ENCODE measurements around the gene COL5A1.

Gene COL5A1

GRCh38 chr9:134834957-134835419, 193.4 kb downstream of the COL5A1 start:
- no peak for TF ChIP-seq RARB (CRISPR knock-in tag; IDR thresholded peaks at IDR 0.05)
- TF ChIP-seq PPARA (CRISPR knock-in tag; IDR thresholded peaks at IDR 0.05; ENCODE audit: borderline replicate concordance) = no peak
- TF ChIP-seq, protein P1, sequence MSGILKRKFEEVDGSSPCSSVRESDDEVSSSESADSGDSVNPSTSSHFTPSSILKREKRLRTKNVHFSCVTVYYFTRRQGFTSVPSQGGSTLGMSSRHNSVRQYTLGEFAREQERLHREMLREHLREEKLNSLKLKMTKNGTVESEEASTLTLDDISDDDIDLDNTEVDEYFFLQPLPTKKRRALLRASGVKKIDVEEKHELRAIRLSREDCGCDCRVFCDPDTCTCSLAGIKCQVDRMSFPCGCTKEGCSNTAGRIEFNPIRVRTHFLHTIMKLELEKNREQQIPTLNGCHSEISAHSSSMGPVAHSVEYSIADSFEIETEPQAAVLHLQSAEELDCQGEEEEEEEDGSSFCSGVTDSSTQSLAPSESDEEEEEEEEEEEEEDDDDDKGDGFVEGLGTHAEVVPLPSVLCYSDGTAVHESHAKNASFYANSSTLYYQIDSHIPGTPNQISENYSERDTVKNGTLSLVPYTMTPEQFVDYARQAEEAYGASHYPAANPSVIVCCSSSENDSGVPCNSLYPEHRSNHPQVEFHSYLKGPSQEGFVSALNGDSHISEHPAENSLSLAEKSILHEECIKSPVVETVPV (CRISPR knock-in tag; IDR thresholded peaks at IDR 0.05) = no peak
- TF ChIP-seq, protein P2, sequence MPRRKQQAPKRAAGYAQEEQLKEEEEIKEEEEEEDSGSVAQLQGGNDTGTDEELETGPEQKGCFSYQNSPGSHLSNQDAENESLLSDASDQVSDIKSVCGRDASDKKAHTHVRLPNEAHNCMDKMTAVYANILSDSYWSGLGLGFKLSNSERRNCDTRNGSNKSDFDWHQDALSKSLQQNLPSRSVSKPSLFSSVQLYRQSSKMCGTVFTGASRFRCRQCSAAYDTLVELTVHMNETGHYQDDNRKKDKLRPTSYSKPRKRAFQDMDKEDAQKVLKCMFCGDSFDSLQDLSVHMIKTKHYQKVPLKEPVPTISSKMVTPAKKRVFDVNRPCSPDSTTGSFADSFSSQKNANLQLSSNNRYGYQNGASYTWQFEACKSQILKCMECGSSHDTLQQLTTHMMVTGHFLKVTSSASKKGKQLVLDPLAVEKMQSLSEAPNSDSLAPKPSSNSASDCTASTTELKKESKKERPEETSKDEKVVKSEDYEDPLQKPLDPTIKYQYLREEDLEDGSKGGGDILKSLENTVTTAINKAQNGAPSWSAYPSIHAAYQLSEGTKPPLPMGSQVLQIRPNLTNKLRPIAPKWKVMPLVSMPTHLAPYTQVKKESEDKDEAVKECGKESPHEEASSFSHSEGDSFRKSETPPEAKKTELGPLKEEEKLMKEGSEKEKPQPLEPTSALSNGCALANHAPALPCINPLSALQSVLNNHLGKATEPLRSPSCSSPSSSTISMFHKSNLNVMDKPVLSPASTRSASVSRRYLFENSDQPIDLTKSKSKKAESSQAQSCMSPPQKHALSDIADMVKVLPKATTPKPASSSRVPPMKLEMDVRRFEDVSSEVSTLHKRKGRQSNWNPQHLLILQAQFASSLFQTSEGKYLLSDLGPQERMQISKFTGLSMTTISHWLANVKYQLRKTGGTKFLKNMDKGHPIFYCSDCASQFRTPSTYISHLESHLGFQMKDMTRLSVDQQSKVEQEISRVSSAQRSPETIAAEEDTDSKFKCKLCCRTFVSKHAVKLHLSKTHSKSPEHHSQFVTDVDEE (CRISPR knock-in tag; IDR thresholded peaks at IDR 0.05) = no peak
- TF ChIP-seq ZFP30 (CRISPR knock-in tag; IDR thresholded peaks at IDR 0.05) = no peak
- TF ChIP-seq ZFP3 (CRISPR knock-in tag; IDR thresholded peaks at IDR 0.05) = no peak
- no peak for TF ChIP-seq ZNF70 (CRISPR knock-in tag; IDR thresholded peaks at IDR 0.05)
- ATAC-seq = no peak

DNA sequence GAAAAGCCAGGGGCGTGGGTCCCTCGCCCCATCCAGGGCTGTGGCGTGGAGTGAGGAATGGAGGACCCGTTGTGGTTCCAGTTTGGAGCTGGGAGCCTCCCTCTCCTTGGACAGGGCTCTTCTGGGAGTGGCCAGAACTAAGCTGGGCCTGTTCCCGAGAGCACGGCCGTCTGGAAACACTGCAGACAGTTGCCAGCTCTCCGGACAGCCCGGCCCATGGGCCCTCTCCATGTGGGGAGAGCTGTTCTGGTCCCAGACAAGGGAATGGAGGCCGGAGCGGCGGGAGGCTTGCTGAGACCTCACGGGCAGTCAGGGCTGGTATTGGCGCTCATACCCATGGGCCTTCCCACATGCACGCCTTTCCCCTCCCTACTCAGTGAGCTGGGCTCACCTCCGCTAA, 193.8 kb downstream of the COL5A1 start:
- ATAC-seq = no peak
- TF ChIP-seq ISL1 (CRISPR knock-in tag; IDR thresholded peaks at IDR 0.05) (no peak), ZNF8 (CRISPR knock-in tag; IDR thresholded peaks at IDR 0.05) (no peak), RARB (CRISPR knock-in tag; IDR thresholded peaks at IDR 0.05) (no peak), ZC3H10 (CRISPR knock-in tag; IDR thresholded peaks at IDR 0.05) (no peak), TOX (CRISPR knock-in tag; IDR thresholded peaks at IDR 0.05; ENCODE audit: borderline replicate concordance) (no peak), PPARA (CRISPR knock-in tag; IDR thresholded peaks at IDR 0.05; ENCODE audit: borderline replicate concordance) (no peak), ARNTL (CRISPR knock-in tag; IDR thresholded peaks at IDR 0.05; ENCODE audit: borderline replicate concordance, low read depth) (no peak), CSDC2 (CRISPR knock-in tag; IDR thresholded peaks at IDR 0.05) (no peak), CREB5 (CRISPR knock-in tag; IDR thresholded peaks at IDR 0.05; ENCODE audit: low read depth) (no peak)

DNA sequence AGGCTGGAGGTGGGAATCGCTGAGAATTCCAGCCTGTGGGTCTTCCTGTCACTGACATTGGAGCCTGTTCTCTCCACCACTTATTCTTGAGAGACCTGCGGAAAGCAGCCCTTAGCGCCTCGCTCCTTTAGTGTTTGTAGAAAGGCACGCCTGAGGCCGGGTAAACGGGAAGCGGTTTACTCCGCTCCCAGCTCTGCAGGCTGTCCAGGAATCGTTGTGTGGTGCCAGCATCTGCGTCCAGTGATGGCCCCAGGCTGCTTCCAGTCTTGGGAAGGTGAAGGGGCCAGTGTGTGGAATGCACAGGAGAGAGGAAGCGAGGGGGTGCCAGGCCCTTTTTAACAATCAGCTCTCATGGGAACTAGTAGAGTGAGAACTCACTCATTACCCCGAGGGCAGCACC, 194.4 kb downstream of the COL5A1 start:
- ATAC-seq = no peak
- TF ChIP-seq ZFP30 (CRISPR knock-in tag; IDR thresholded peaks at IDR 0.05) = no peak
- no peak for TF ChIP-seq ARNTL (CRISPR knock-in tag; IDR thresholded peaks at IDR 0.05; ENCODE audit: borderline replicate concordance, low read depth)
- TF ChIP-seq ESRRG (CRISPR knock-in tag; IDR thresholded peaks at IDR 0.05) = no peak
- TF ChIP-seq ISL1 (CRISPR knock-in tag; IDR thresholded peaks at IDR 0.05) = no peak
- TF ChIP-seq CREB5 (CRISPR knock-in tag; IDR thresholded peaks at IDR 0.05; ENCODE audit: low read depth) = no peak
- TF ChIP-seq BACH2 (CRISPR knock-in tag; IDR thresholded peaks at IDR 0.05; ENCODE audit: borderline replicate concordance) = no peak
- TF ChIP-seq RARB (CRISPR knock-in tag; IDR thresholded peaks at IDR 0.05) = no peak
- no peak for TF ChIP-seq POU6F1 (CRISPR knock-in tag; IDR thresholded peaks at IDR 0.05; ENCODE audit: borderline replicate concordance, low read depth)
- TF ChIP-seq SNAI2 (CRISPR knock-in tag; IDR thresholded peaks at IDR 0.05) = no peak

- TF ChIP-seq GLIS3 (CRISPR knock-in tag; IDR thresholded peaks at IDR 0.05) (no peak), RARB (CRISPR knock-in tag; IDR thresholded peaks at IDR 0.05) (no peak), ZC3H10 (CRISPR knock-in tag; IDR thresholded peaks at IDR 0.05) (no peak), TOX (CRISPR knock-in tag; IDR thresholded peaks at IDR 0.05; ENCODE audit: borderline replicate concordance) (no peak), CSDC2 (CRISPR knock-in tag; IDR thresholded peaks at IDR 0.05) (no peak), SNAI2 (CRISPR knock-in tag; IDR thresholded peaks at IDR 0.05) (no peak), POU6F1 (CRISPR knock-in tag; IDR thresholded peaks at IDR 0.05; ENCODE audit: borderline replicate concordance, low read depth) (no peak), PPARA (CRISPR knock-in tag; IDR thresholded peaks at IDR 0.05; ENCODE audit: borderline replicate concordance) (no peak)
- TF ChIP-seq, protein P2 (CRISPR knock-in tag; IDR thresholded peaks at IDR 0.05) = no peak
- ATAC-seq = no peak
Observed at GRCh38 chr9:134836406-134836970, 194.9 kb downstream of the COL5A1 start.

Data from SK-N-SH treated with all-trans-retinoic acid at 6 μM for 48 hours (cell line).